COLO668 (cell line): Measurements from ENCODE around the gene DYNLL2.
A peak's percentile ranks its signal among the peaks of the same experiment; 100 is the strongest.
"Not testable (repeated sequence)": the region's sequence is repeated elsewhere in the genome, so short reads cannot be mapped to it uniquely, and the experiment has no call there.

Experiments used
- DNase-seq: peaks from one replicate; lab custom pipeline; 2025; ENCODE audit not compliant: unreplicated experiment; lab: John Stamatoyannopoulos, UW

Gene DYNLL2

DNA sequence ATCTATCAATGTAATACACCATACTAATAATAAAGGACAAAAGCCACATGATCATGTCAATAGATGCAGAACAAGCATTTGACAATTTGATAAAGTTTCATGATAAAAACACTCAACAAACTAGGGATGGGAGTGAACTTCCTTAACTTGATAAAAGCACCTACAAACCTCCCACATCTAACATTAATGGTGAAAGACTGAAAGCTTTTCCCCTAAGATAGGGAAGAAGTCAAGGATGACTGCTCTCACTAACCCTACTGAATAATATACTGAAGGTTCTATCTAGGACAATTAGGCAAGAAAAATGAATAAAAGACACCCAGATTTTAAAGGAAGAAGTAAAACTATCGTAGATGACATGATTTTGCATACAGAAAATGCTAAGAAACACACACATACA is 10.4 kb upstream of the DYNLL2 start:
- no peak for DNase-seq

DNA sequence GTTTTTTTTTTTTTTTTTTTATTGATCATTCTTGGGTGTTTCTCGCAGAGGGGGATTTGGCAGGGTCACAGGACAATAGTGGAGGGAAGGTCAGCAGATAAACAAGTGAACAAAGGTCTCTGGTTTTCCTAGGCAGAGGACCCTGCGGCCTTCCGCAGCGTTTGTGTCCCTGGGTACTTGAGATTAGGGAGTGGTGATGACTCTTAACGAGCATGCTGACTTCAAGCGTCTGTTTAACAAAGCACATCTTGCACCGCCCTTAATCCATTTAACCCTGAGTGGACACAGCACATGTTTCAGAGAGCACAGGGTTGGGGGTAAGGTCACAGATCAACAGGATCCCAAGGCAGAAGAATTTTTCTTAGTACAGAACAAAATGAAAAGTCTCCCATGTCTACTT is 10.0 kb upstream of the DYNLL2 start:
- not testable (repeated sequence) for DNase-seq

DNA sequence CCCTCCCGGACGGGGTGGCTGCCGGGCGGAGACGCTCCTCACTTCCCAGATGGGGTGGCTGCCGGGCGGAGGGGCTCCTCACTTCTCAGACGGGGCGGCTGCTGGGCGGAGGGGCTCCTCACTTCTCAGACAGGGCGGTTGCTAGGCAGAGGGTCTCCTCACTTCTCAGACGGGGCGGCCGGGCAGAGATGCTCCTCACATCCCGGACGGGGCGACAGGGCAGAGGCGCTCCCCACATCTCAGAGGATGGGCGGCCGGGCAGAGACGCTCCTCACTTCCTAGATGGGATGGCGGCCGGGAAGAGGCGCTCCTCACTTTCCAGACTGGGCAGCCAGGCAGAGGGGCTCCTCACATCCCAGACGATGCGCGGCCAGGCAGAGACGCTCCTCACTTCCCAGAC is 8.8 kb upstream of the DYNLL2 start:
- DNase-seq, result not testable (repeated sequence)

DNA sequence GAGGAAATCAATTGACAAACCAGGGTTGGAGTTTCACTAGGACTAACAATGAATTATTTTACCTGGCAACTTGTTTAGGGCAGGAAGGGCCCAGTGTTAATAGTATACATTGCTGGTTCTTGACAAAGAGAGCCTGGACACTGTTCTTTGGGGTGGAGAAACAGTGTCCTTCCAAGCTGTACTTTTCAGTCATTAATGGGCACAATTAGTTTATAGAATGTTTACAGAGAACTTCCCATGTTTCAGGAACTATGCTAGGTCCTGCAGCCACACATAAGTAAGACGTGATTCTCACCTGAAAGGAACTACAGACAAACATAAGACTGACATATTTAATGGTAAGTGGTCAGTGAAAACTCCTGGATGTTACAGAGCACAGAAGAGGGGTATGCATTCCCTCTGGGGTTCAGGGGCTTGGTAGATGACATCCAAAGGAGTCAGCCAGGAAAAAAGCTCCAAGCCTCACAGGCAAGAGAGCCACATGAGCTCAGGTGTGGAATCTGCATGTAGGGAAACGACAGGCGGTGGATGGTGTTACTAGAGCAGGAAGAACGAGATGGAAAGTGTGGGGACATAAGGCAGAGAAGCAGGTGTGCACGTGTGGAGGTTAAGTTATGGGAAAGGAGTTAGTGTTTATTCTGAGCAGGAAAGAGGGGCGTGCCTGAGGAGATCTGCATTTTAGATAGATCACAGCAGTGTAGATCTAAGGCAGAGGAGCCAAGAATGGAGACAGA is 3.8 kb upstream of the DYNLL2 start:
- DNase-seq, result no peak

DNA sequence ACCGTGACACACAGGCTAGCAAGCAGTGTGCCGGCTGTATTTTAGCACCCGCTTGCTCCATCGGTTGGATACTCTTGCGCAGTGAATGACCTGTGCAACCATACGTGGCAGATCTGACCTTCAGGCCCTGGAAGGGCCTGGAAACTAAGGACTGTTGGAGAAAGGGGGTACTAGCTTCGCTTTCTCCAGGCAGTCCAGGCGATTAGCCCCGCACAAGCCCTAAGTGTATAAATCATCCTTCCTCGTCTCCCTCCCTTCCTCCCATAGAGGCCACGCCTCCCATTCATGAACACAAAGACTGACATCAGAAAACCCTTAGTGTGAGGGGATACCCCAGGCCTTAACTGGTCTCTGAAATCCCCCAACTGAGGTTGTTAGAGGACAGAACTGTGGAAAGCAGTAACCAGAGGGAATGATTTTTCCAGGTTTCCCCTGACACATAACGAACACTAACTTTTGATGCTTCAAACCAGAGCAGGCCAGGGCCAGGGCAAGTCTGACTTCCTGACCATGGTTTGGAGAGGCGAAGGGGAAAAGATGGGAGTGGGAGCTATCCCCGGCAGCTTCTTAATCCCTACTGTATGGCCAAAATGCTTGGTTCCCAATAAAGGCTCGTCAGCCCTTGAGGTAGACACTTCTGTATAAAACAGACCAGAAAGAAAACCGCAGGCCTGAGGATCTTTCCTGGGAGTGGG is 1.4 kb upstream of the DYNLL2 start:
- DNase-seq, result no peak

DNA sequence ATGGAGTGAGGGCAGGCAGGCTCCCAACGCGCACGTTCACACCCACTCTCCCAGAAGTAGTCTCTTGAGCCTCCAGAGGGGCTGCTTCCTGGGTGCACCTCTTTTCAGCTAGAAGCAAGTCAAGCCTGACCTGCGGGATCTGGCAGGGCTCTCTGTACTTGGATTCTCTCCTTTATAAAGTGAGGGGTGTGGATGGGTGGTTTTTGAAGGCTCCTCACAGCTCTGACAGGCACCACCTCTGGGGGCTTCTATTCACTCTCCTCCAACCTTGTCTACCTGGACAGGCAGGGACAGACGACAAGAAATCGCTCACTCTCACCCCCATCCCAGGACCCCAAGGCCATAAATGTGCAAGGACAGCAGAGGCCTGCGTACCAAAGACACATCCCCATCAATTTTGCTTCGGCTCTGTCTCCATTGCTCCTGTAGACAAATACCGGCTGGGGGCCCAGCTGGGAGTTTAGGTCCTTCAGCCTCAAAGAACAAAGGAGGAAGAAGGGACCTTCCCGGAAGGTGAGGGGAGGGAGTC is 814 bp upstream of the DYNLL2 start:
- DNase-seq, result no peak

DNA sequence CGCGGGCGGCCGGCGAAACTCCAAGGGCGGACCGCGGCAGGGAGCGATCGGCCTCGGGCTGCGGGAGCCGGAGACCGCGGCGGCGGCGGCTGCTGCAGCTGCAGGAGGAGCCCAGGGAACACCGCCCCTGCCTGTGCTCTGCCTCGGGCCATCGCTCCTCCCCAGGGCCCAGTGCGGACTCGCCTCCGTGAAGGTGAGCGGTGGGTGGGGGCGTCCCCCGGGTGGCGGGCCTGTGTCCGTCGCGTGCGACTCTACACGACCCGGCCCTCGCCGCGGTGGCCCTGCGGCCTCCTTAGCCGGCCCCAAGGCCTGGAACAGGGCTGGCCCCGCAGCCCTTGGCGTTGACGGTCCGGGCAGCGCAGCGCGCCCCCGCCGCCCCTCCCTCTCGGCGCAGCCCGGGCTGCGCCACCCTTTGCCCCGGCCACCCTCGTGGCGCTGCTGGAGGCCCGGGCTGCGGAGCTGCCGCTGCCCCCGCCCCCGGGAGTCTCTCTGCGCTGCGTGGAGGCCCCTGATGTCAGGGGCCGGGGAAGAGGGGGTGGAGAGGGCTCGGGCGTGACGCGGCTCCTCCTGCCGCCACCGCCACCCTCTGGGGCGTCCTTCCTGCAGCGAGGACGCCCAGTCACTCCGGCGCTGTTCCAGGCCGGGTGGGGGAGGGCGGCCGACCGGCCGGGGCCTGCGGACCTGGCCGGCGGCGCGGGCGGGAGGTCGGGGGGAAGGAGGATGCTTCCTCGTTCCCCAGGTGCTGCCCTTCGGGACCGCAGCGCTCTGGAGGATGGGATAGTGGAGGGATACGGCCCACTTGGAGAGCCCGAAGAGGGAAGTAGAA is 485 bp downstream of the DYNLL2 start:
- peak; percentile 58 for DNase-seq

DNA sequence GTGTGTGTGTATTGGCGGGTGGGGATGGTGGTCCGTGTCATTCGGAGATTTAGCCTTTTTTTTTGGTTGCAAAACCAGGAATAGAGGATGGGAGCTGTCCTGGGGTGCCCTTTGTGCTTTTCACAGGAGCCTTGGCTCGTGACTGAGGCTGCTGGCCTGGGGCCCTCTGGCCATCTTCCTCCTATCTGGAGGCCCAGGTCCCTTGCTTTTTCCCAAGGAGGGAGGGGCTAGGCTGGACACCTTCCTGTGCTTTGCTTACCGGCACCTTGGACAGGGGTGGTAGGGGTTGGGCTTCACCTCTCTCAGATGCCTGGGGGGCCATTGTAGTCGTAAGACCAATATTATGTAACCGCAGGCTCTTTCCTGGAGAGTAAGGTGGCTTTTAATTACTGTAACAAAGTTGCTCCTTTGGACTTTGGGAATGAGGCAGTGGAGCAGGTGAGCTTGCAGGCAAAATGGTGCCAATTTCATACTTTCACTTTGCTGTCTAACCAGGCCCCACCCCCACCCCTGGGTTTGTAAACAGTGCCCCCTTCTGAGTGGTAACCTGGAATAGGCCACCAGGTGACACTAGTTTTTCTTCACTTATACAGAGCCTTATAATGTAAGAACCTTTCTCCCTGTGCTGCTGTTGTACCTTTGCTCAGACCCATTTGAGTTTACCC is 1.2 kb downstream of the DYNLL2 start:
- DNase-seq, result peak; percentile 25

DNA sequence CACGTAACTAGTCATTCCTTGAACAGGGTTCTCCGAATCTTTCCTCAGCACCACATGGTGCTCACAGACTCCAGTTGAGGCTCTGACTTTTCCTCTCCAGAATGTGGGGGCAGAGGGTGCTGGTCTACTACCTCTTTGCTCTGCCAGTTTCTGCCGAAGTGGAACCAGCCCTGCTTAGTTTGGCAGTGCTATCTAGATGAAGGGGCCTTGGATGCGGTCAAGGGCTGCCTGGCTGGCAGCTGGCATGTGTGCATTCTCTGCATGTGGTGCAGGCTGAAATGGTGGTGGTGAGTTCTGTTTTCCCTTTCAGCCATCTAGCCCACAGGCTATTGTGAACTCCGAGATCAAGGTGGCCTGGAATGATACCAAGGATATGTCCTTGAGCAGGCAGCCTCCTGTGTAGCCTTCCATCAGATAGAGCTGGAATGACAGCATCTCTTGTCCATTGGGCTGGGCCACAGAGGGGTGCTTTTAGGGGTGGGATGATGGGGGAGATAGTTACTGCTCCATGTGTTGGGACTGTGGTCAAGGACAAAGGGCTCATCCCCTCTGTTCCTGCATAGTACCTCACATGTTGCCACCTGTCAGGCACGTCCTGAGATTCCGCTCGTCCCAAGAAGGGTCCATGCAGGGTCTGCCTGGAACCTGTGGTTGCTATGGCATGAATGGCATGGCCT is 2.0 kb downstream of the DYNLL2 start:
- no peak for DNase-seq

DNA sequence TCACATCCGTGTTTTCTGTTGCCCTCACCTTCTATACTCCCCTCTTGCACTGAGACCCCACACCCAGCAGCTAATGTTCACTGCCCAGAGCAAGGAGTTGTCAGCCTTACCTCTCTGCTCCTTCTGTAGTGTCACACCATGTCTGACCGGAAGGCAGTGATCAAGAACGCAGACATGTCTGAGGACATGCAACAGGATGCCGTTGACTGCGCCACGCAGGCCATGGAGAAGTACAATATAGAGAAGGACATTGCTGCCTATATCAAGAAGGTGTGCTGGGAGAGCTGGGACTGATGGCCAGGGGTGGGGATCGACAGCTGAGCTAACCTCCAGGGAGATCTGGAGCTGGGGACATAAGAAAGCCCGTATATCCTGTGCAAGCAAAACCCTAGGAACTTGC is 3.7 kb downstream of the DYNLL2 start:
- DNase-seq, result no peak

DNA sequence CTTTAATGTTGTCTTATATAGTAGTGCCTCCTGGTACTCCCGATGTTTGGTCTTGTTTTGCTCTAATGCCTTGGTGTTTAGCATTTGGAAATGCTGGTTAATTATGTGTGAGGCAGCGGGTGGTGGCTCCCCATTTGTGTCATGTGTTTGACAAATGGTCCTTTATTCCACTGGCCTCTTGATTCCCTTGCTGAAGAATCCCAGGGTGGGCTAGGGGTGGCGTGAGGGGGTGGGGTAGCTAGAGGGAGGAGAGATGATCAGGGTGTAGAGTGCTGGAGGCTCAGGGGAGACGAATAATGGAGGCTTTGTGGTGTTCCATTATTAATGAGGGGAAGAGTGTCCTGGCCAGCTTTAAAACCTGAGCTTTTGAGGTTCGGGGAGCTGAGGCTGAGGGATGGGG is 5.4 kb downstream of the DYNLL2 start:
- no peak for DNase-seq

DNA sequence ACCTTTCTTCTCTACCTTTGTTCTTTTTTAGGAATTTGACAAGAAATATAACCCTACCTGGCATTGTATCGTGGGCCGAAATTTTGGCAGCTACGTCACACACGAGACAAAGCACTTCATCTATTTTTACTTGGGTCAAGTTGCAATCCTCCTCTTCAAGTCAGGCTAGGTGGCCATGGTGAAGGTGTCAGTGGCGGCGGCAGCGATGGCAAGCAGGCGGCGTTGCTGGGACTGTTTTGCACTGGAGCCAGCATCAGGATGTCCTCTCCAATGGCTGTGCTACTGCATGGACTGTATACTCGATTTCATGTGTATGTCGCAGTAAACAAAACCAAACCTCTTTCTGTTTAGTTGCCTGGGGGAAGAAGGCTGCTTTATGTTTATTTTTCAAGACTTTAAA is 5.9 kb downstream of the DYNLL2 start:
- no peak for DNase-seq

DNA sequence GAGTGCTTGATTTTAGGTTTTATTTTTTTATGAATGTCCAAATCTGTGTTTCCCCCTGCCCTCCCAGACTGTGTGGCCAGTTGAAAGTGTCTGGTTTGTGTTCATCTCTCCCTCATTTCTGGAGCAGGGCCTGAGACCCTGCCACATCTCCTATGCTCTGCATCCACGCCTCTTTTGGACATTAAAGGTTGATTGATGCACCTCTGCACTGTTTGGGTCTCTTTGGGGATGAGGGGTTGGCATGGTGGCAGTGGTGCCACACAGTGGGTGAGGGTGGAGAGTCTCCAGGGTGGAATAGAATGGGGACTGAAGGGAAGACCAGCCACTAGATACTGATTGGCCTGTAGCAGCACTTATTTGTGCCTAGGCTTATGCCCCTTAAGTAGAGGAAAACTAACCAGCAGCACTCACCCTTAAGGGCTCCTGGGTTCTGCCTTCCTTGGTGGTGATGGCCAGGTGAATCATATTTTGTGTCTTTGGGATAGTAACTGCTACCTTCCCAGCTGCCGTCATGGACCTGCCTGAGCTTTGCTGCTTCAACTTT is 7.9 kb downstream of the DYNLL2 start:
- DNase-seq, result no peak

DNA sequence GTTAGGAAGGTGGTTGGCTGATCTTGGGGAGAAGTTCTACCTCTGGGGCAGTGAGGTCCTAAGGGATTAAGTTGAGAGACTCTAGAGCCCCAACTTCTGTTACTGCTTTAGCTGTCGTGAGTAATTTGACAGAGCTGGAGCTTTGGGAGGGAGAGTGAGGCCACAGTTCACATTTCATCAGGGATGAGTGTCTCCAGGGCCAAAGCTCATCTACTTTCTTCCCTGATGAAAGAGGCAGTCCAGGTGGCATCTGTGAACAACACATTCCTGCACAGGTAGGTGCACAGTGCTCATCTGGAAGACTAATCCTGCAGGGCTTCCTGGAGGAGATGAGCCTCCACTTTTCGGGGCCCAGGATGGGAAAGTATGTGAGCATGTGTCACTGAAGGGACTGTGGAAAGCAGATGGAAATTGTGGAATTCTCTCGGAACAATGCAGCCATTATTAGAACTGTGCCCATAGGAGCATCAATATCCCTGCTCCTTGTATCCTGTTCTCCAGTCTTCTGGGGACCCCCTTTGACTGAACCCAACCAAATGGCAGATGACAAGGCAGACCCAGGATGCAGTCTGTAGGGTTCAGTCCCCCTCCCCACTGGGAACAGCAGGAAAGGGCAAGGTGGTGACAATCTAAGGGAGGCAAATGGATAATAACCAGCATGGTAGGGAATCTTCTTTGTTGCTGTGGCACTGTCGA is 9.0 kb downstream of the DYNLL2 start:
- DNase-seq, result no peak

DNA sequence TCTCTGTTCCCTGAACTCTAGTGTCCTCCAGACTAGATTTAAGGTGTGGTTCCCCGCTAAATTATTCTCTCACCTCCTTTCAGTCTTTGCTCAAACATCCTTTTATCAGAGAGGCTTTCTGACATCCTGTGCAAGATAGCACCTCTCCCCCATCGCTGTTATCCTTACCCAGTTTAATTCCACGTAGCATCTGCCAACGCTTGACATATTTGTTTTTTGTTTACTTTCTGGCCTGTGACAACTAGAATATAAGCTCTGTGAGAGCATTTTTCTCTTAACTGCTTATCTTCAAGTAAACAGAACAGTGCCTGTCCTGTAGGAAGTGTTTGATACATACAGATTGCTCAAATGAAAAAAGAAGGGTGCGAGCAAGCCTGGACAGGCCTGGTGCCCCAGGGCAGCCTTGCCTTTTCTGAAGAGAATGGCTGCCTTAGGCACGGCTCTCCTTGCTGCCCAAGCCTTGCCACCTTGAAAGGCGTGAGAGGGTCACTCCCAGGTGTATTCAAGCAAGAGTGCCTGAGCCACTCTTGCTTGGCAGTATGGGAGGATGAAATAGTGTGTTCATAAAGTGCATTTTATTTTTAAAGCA is 9.7 kb downstream of the DYNLL2 start:
- no peak for DNase-seq

DNA sequence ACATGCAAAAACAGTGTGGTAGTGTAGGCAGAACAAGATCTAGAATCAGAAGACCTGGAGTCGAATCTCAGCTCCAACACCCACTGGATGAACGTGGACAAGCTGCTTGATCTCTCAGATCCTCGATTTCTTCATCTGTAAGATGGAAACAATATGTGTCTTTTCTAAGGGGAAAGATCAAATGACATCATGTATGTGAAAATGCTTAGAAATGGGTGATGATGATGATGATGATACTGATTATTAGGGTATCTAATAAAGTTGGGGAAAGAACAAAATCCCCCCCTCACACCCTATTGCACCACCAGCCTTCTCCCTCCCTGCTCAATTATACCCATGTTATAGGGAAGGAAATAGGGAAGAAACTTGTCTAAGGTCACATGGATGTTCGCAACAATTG is 10.9 kb downstream of the DYNLL2 start:
- no peak for DNase-seq

DNA sequence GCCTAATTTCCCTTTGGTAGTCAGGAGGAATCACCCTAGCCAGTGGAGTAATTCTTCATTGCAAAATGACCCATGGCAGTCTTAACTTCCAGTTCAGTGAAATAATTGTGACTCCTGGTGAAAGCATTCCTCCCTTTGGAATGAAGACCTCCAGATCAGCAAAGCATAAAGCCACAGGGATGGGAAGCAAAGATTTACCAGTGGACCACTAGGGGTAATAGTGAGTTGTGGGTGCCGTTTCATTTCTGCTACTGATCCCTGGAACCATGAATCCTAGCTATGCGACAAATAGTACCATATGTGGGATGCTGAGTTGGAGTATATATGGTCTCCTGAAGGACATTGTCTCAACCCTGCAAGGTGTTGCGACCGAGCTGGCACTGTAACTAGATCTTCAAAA is 13.7 kb downstream of the DYNLL2 start:
- no peak for DNase-seq

DNA sequence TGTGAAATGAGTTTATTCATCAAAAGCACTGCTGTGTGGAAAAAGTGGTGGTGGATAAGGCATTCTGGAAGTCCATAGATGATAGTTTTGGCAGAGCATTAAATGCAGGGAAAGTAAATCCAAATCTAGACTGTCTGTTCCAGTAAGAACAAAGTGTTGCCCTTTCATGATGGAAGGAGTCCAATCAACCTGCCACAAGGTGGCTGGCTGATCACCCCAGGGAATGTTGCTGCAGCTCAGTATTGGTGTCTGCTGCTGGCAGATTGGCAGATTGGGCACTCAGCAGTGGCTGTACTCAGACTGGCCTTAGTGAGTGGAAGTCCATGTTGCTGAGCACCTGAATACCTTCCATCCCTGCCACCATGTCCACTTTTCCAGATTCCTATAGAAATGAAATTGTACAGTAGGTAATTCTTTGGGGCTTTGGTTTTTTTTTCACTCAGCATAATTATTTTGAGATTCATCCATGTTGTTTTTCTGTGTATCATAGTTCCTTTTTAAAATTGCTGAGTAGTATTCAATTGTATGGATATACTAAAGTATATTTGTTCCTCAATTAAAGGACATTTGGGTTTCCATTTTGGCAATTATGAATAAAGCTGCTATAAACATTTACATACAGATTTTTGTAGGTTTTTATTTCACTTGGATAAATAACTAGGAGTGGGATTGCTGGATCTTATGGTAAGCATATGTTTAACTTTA is 14.3 kb downstream of the DYNLL2 start:
- no peak for DNase-seq

DNA sequence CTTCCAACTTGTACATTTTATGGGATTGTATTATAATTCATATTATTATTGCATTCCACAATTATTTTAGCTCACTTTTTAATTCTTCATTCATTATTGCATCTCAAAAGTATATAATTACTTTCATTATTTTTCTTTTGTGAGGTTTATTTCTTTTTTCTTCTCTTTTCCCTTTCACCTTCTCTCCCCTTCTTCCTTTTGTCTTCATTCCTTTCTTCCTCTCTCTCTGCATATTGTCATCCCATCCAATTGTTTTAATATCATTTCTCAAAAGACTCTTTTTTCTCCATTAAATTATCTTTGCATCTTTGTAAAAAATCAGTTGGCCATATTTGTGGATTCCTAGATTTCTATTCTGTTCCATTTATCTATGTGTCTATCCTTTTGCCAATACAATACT is 17.3 kb downstream of the DYNLL2 start:
- no peak for DNase-seq
